ENCODE results near the gene KIFC1. TPM values are rescaled to one million over a fixed set of nuclear protein-coding genes. Genes with fewer than 3 reads are reported as not detected.
A peak's percentile ranks its signal among the peaks of the same experiment; 100 is the strongest.

KIFC1 gene
- total and polyA plus RNA-seq, 9 of the 15 experiments (the other 6 are each of a cell fraction or from before 2014, with no cell fraction given), result 1.3 to 95.2 (median 76.9) TPM

GRCh38 chr6:33375143-33375671 is 16.4 kb upstream of the KIFC1 start (continued):
- 0 out of 2 replicates have a peak, but pooled peaks have one; percentile 10 for TF ChIP-seq RFX7 (CRISPR knock-in tag; IDR thresholded peaks at IDR 0.05)
- TF ChIP-seq, protein P1, sequence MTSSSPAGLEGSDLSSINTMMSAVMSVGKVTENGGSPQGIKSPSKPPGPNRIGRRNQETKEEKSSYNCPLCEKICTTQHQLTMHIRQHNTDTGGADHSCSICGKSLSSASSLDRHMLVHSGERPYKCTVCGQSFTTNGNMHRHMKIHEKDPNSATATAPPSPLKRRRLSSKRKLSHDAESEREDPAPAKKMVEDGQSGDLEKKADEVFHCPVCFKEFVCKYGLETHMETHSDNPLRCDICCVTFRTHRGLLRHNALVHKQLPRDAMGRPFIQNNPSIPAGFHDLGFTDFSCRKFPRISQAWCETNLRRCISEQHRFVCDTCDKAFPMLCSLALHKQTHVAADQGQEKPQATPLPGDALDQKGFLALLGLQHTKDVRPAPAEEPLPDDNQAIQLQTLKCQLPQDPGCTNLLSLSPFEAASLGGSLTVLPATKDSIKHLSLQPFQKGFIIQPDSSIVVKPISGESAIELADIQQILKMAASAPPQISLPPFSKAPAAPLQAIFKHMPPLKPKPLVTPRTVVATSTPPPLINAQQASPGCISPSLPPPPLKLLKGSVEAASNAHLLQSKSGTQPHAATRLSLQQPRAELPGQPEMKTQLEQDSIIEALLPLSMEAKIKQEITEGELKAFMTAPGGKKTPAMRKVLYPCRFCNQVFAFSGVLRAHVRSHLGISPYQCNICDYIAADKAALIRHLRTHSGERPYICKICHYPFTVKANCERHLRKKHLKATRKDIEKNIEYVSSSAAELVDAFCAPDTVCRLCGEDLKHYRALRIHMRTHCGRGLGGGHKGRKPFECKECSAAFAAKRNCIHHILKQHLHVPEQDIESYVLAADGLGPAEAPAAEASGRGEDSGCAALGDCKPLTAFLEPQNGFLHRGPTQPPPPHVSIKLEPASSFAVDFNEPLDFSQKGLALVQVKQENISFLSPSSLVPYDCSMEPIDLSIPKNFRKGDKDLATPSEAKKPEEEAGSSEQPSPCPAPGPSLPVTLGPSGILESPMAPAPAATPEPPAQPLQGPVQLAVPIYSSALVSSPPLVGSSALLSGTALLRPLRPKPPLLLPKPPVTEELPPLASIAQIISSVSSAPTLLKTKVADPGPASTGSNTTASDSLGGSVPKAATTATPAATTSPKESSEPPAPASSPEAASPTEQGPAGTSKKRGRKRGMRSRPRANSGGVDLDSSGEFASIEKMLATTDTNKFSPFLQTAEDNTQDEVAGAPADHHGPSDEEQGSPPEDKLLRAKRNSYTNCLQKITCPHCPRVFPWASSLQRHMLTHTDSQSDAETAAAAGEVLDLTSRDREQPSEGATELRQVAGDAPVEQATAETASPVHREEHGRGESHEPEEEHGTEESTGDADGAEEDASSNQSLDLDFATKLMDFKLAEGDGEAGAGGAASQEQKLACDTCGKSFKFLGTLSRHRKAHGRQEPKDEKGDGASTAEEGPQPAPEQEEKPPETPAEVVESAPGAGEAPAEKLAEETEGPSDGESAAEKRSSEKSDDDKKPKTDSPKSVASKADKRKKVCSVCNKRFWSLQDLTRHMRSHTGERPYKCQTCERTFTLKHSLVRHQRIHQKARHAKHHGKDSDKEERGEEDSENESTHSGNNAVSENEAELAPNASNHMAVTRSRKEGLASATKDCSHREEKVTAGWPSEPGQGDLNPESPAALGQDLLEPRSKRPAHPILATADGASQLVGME (CRISPR knock-in tag; IDR thresholded peaks at IDR 0.05), result no peak
- no peak for TF ChIP-seq SAFB2 (IDR thresholded peaks at IDR 0.05; ENCODE audit: borderline replicate concordance, low read depth, low read length, severe bottlenecking)
- TF ChIP-seq CREM (IDR thresholded peaks at IDR 0.05; ENCODE audit: low read depth), result no peak
- TF ChIP-seq ZNF764 (CRISPR knock-in tag; IDR thresholded peaks at IDR 0.05; ENCODE audit: low read depth), result no peak
- TF ChIP-seq CEBPB (tag; IDR thresholded peaks at IDR 0.05), result peak; percentile 90
- no peak for TF ChIP-seq FOXA3 (CRISPR knock-in tag; conservative IDR thresholded peaks at IDR 0.05 in 1 of 2, IDR thresholded peaks at IDR 0.05 in 1 of 2)
- no peak for TF ChIP-seq SIX5 (IDR thresholded peaks at IDR 0.05; ENCODE audit: borderline replicate concordance in 1 of 2, insufficient read depth in 1 of 2, low read depth in 1 of 2, low read length in 2 of 2)
